T-helper 2 cell (primary cell): ENCODE data around the gene COX6B2.
A peak's percentile ranks its signal among the peaks of the same experiment; 100 is the strongest.
"Not testable (repeated sequence)": the region's sequence is repeated elsewhere in the genome, so short reads cannot be mapped to it uniquely, and the experiment has no call there.

Experiments
- DNase-seq, 5 experiments: peaks; one replicate each; pipeline versions ENCODE4 v3.0.0 to v3.0.0-alpha.2; 2012 to 2022
- total RNA-seq, 2 donors: gene quantifications; one replicate each; lab custom pipeline; 2026; lab: John Stamatoyannopoulos, UW

The COX6B2 gene
- 0 to 0.40 reads per million in 2 donors for total RNA-seq

- DNase-seq, result no peak
Measured at GRCh38 chr19:55354698-55355212, at the start of gene COX6B2. Gene COX6B2, minus strand, starts transcription at chr19:55354719. Its CDS starts 198 bp downstream, at chr19:55354521.

GRCh38 chr19:55402509-55402908, 48.0 kb upstream of the COX6B2 start:
- DNase-seq, result no peak

GRCh38 chr19:55401390-55401789, 46.9 kb upstream of the COX6B2 start:
- not testable (repeated sequence) for DNase-seq

GRCh38 chr19:55400281-55401087, 46.0 kb upstream of the COX6B2 start:
- no peak for DNase-seq

GRCh38 chr19:55398200-55398925, 43.8 kb upstream of the COX6B2 start:
- peak in 1 of 5 experiments; percentile 47 for DNase-seq

GRCh38 chr19:55392820-55393761, 38.6 kb upstream of the COX6B2 start:
- no peak for DNase-seq

- DNase-seq, result no peak
Measured at GRCh38 chr19:55391702-55392615, 37.4 kb upstream of the COX6B2 start.

- DNase-seq, result no peak
Measured at GRCh38 chr19:55391191-55391670, 36.7 kb upstream of the COX6B2 start.

- no peak for DNase-seq
Measured at GRCh38 chr19:55390461-55390880, 36.0 kb upstream of the COX6B2 start.

GRCh38 chr19:55389386-55390317, 35.1 kb upstream of the COX6B2 start:
- no peak for DNase-seq

GRCh38 chr19:55387736-55388497, 33.4 kb upstream of the COX6B2 start:
- no peak for DNase-seq

- DNase-seq, result peak in 1 of 5 experiments; percentile 26
Measured at GRCh38 chr19:55386493-55386971, 32.0 kb upstream of the COX6B2 start.

GRCh38 chr19:55385724-55386492, 31.4 kb upstream of the COX6B2 start, which contains the start of gene RPL28:
Gene RPL28, plus strand, starts transcription at chr19:55385932. Its CDS starts 426 bp downstream, at chr19:55386358.
- peak; percentile 91 to 99 (median 98) for DNase-seq

GRCh38 chr19:55384920-55385723, 30.6 kb upstream of the COX6B2 start:
- DNase-seq, result peak; percentile 76 to 97 (median 93)

GRCh38 chr19:55384131-55384919, 29.8 kb upstream of the COX6B2 start, which contains the start of gene TMEM238:
Gene TMEM238, minus strand, starts transcription at chr19:55384292. Its CDS starts 33 bp downstream, at chr19:55384259.
- peak in 1 of 5 experiments; percentile 52 for DNase-seq
